Neural cell (in vitro differentiated cells): Measurements from ENCODE around the gene PRDM8. TPM values are rescaled to one million over a fixed set of nuclear protein-coding genes. Genes with fewer than 3 reads are reported as not detected.

Experiments used
- H2AFZ ChIP-seq: fragments of 200-600, 300-800 bp; sonication (generic), shearing (Covaris generic); 2 replicates; pipeline ENCODE4 v1.6.0; 2014; ENCODE audit warnings: low read depth, mild to moderate bottlenecking, antibody characterized with exemption, low read length, moderate library complexity
- H3F3A ChIP-seq: fragments of 200-600 bp; shearing (Covaris generic); 2 replicates; pipeline ENCODE4 v1.6.1; 2016; ENCODE audit warnings: mild to moderate bottlenecking, moderate library complexity, mixed read lengths, antibody characterized with exemption, low read length; ENCODE audit not compliant: insufficient read depth, poor library complexity, severe bottlenecking
- H3K27ac ChIP-seq: fragments of 200-600, 300-800 bp; sonication (generic), shearing (Covaris generic); 2 replicates; pipeline ENCODE4 v1.5.1; 2014; ENCODE audit warnings: mild to moderate bottlenecking, low read length, moderate library complexity
- H3K27me3 ChIP-seq: fragments of 300-800, 200-600 bp; sonication (generic), shearing (Covaris generic); 2 replicates; pipeline ENCODE4 v1.6.0; 2014; ENCODE audit warnings: mild to moderate bottlenecking, low read depth, low read length, moderate library complexity; ENCODE audit not compliant: insufficient read depth
- H3K36me3 ChIP-seq: fragments of 300-800, 200-600 bp; sonication (generic), shearing (Covaris generic); 2 replicates; pipeline ENCODE4 v1.5.1; 2014; ENCODE audit warnings: mild to moderate bottlenecking, antibody characterized with exemption, low read length, moderate library complexity; ENCODE audit not compliant: insufficient read depth
- H3K4me2 ChIP-seq: fragments of 300-800, 200-600 bp; sonication (generic), shearing (Covaris generic); 2 replicates; pipeline ENCODE4 v1.6.0; 2014; ENCODE audit warnings: mild to moderate bottlenecking, low read length
- H3K4me3 ChIP-seq: fragments of 300-800, 200-600 bp; sonication (generic), shearing (Covaris generic); 2 replicates; pipeline ENCODE4 v1.5.1; 2014; ENCODE audit warnings: mild to moderate bottlenecking, low read length, moderate library complexity
- H3K79me2 ChIP-seq: fragments of 200-600 bp; shearing (Covaris generic); replicated peaks from 2 replicates; pipeline ENCODE4 v1.6.0; 2014; ENCODE audit warnings: mild to moderate bottlenecking, low read length, moderate library complexity; ENCODE audit not compliant: insufficient read depth
- H3K9ac ChIP-seq: fragments of 300-800, 200-600 bp; sonication (generic), shearing (Covaris generic); 2 replicates; pipeline ENCODE4 v1.6.1; 2016; ENCODE audit warnings: mild to moderate bottlenecking, low read length, mixed read lengths
- H3K9me2 ChIP-seq: fragments of 200-600 bp; shearing (Covaris generic); 2 replicates; pipeline ENCODE4 v1.6.1; 2016; ENCODE audit warnings: mild to moderate bottlenecking, low read length, mixed read lengths; ENCODE audit not compliant: insufficient read depth
- H3K9me3 ChIP-seq: fragments of 200-600, 300-800 bp; sonication (generic), shearing (Covaris generic); 2 replicates; pipeline ENCODE4 v1.6.1; 2016; ENCODE audit warnings: mild to moderate bottlenecking, mixed run types, low read length, moderate library complexity, mixed read lengths
- H4K20me1 ChIP-seq: fragments of 200-600 bp; shearing (Covaris generic); 2 replicates; pipeline ENCODE4 v1.6.1; 2016; ENCODE audit warnings: mild to moderate bottlenecking, mixed run types; ENCODE audit not compliant: insufficient read depth
- CTCF ChIP-seq: fragments of 450-650 bp; IDR thresholded peaks from 2 replicates; pipeline ENCODE4 v1.5.1; 2014; ENCODE audit warnings: antibody characterized with exemption, mild to moderate bottlenecking, moderate library complexity; ENCODE audit not compliant: poor library complexity, severe bottlenecking
- EP300 ChIP-seq: fragments of 450-650 bp; conservative IDR thresholded peaks from 2 replicates; pipeline ENCODE4 v1.6.1; 2014; ENCODE audit warnings: antibody characterized with exemption, mild to moderate bottlenecking, moderate library complexity; ENCODE audit not compliant: poor library complexity, severe bottlenecking
- EZH2 ChIP-seq: fragments of 200-600, 300-800 bp; shearing (Covaris generic), sonication (generic); IDR thresholded peaks from 2 replicates; pipeline ENCODE4 v1.6.1; 2014; ENCODE audit warnings: antibody characterized with exemption, low read length, borderline replicate concordance, mild to moderate bottlenecking; ENCODE audit not compliant: insufficient read depth, poor library complexity, severe bottlenecking
- MXI1 ChIP-seq: fragments of 450-650 bp; conservative IDR thresholded peaks from 2 replicates; pipeline ENCODE4 v1.6.1; 2014; ENCODE audit warnings: antibody characterized with exemption, mild to moderate bottlenecking; ENCODE audit not compliant: poor library complexity, severe bottlenecking
- POLR2AphosphoS5 ChIP-seq: IDR thresholded peaks from 2 replicates; pipeline ENCODE4 v1.6.1; 2012
- RAD21 ChIP-seq: fragments of 450-650 bp; conservative IDR thresholded peaks from 2 replicates; pipeline ENCODE4 v1.6.1; 2014; ENCODE audit warnings: antibody characterized with exemption, mild to moderate bottlenecking, moderate library complexity
- REST ChIP-seq: IDR thresholded peaks from 2 replicates; pipeline ENCODE4 v1.6.1; 2012; ENCODE audit warnings: borderline replicate concordance
- SMC3 ChIP-seq: fragments of 450-650 bp; conservative IDR thresholded peaks from 2 replicates; pipeline ENCODE4 v1.6.1; 2014; ENCODE audit warnings: antibody characterized with exemption, mild to moderate bottlenecking, moderate library complexity; ENCODE audit not compliant: poor library complexity
- TAF1 ChIP-seq: IDR thresholded peaks from 2 replicates; pipeline ENCODE4 v1.6.1; 2012; ENCODE audit warnings: low read depth
- polyA plus RNA-seq: library from polyadenylated mRNA; depleted of rRNA; stranded (reverse); fragments of >200 nt; gene quantifications from 2 replicates; pipeline ENCODE4 v1.2.3, GENCODE V29; 2014

Gene PRDM8
- polyA plus RNA-seq, 1 donor from 2014 or later, result 0.46 TPM

GRCh38 chr4:80202190-80202711 is 4.9 kb downstream of the PRDM8 start:
- peaks cover 99% of the 10 kb centered on the region for H3K27me3 ChIP-seq
- no peaks in the 10 kb centered on the region for H3K9me2 ChIP-seq
- H3K4me3 ChIP-seq, result peak overlapping the region; percentile 65
- no peaks in the 10 kb centered on the region for H4K20me1 ChIP-seq
- TF ChIP-seq SMC3 (peak; percentile 73), TAF1 (no peak), POLR2AphosphoS5 (no peak), RAD21 (peak; percentile 56), REST (no peak), EZH2 (peak; percentile 56), MXI1 (no peak), CTCF (peak; percentile 77), EP300 (no peak)
- no peaks in the 10 kb centered on the region for H3K79me2 ChIP-seq
- no peak overlapping the region for H3K4me2 ChIP-seq
- no peaks in the 10 kb centered on the region for H3K36me3 ChIP-seq
- H3K9me3 ChIP-seq, result peaks cover 14% of the 10 kb centered on the region
- H2AFZ ChIP-seq, result no peak overlapping the region
- H3K27ac ChIP-seq, result no peak overlapping the region
- H3K9ac ChIP-seq, result peak overlapping the region; percentile 46
- no peaks in the 10 kb centered on the region for H3F3A ChIP-seq

- Histone ChIP-seq H3K36me3 (no peaks in the 10 kb centered on the region), H2AFZ (no peak overlapping the region), H3K27me3 (peaks cover 99% of the 10 kb centered on the region), H3K4me3 (peak overlapping the region; percentile 65), H3K9me2 (no peaks in the 10 kb centered on the region), H3K79me2 (no peaks in the 10 kb centered on the region), H3K4me2 (no peak overlapping the region), H3K27ac (no peak overlapping the region), H3K9me3 (peaks cover 14% of the 10 kb centered on the region), H3F3A (no peaks in the 10 kb centered on the region), H3K9ac (no peak overlapping the region), H4K20me1 (no peaks in the 10 kb centered on the region)
- no peak for TF ChIP-seq EP300
- TF ChIP-seq MXI1, result no peak
- peak; percentile 47 for TF ChIP-seq POLR2AphosphoS5
- no peak for TF ChIP-seq REST
- TF ChIP-seq SMC3, result no peak
- TF ChIP-seq CTCF, result no peak
- TF ChIP-seq EZH2, result peak; percentile 84
- TF ChIP-seq TAF1, result no peak
- TF ChIP-seq RAD21, result no peak
Measured at GRCh38 chr4:80202741-80203553, 5.6 kb downstream of the PRDM8 start.
